Measurements from ENCODE around the gene CDK3.

- TF ChIP-seq CTCF (IDR thresholded peaks at IDR 0.05) (no peak), POLR2A (IDR thresholded peaks at IDR 0.05) (no peak)
These were observed 17.1 kb downstream of the CDK3 start for GRCh38 chr17:76017481-76018339.

Data from esophagus squamous epithelium (tissue), 4 donors.